ENCODE measurements around the gene ROR1.
A peak's percentile ranks its signal among the peaks of the same experiment; 100 is the strongest.

Gene ROR1

DNA sequence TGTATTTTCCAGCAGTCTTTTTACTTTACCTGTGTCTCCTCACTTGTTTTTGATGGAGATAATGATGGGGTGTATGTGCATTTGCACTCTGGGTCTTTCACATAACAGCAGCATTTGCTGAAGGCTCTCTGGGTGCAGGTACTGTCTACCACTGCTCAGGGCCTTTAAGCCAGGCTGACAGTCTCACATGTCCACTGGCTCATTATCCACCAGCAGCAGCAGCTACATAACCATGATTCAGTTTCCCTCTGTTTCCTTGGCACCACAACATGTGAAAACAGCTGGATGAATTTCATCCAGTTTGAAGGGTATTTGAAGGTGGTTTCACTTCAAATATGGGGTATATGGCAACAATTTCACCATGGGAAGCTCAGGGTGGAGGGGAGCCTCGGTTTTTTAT lies 41.2 kb upstream of the ROR1 start:
- DNase-seq (ENCODE audit: low read depth) = peak; percentile 75
- H3K4me3 ChIP-seq (ENCODE audit: control insufficient read depth, low read depth, low read length) = no peak overlapping the region
- TF ChIP-seq, protein P1, sequence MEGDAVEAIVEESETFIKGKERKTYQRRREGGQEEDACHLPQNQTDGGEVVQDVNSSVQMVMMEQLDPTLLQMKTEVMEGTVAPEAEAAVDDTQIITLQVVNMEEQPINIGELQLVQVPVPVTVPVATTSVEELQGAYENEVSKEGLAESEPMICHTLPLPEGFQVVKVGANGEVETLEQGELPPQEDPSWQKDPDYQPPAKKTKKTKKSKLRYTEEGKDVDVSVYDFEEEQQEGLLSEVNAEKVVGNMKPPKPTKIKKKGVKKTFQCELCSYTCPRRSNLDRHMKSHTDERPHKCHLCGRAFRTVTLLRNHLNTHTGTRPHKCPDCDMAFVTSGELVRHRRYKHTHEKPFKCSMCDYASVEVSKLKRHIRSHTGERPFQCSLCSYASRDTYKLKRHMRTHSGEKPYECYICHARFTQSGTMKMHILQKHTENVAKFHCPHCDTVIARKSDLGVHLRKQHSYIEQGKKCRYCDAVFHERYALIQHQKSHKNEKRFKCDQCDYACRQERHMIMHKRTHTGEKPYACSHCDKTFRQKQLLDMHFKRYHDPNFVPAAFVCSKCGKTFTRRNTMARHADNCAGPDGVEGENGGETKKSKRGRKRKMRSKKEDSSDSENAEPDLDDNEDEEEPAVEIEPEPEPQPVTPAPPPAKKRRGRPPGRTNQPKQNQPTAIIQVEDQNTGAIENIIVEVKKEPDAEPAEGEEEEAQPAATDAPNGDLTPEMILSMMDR (conservative IDR thresholded peaks at IDR 0.05; ENCODE audit: control insufficient read depth, insufficient read depth, low read depth, low read length) = no peak

DNA sequence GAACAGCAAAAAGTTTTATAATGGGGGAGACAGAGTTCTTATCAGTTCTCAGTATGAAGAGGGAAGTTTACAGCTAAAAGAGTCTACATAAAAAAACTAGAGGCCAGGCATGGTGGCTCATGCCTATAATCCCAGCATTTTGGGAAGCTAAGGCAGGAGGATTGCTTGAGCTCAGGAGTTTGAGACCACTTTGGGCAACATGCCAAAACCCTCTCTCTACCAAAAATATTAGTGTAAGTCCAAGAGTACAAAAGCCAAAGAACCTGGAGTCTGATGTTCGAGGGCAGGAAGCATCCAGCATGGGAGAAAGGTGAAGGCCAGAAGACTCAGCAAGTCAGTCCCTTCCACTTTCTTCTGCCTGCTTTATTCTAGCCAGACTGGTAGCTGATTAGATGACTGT lies 35.0 kb upstream of the ROR1 start:
- TF ChIP-seq, protein P1 (conservative IDR thresholded peaks at IDR 0.05; ENCODE audit: control insufficient read depth, insufficient read depth, low read depth, low read length) = no peak
- no peak overlapping the region for H3K4me3 ChIP-seq (ENCODE audit: control insufficient read depth, low read depth, low read length)
- DNase-seq (ENCODE audit: low read depth) = no peak

DNA sequence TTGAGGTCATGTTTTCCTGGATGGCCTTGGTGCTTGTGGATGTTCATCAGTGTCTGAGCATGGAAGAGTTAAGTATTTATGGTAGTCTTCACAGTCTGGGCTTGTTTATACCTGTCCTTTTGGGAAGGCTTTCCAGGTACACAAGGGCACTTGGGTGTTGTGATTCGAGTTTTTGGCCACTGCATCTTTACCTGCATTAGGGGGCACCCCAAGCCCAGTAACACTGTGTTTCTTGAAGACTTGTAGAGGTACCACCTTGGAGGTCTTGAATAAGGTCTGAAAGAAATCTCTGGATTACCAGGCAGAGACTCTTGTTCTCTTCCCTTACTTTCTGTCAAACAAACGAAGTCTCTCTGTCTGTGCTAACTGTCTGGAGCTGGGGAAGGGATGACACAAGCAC lies 34.4 kb upstream of the ROR1 start:
- DNase-seq (ENCODE audit: low read depth) = no peak
- H3K4me3 ChIP-seq (ENCODE audit: control insufficient read depth, low read depth, low read length) = no peak overlapping the region
- TF ChIP-seq, protein P1 (conservative IDR thresholded peaks at IDR 0.05; ENCODE audit: control insufficient read depth, insufficient read depth, low read depth, low read length) = no peak

DNA sequence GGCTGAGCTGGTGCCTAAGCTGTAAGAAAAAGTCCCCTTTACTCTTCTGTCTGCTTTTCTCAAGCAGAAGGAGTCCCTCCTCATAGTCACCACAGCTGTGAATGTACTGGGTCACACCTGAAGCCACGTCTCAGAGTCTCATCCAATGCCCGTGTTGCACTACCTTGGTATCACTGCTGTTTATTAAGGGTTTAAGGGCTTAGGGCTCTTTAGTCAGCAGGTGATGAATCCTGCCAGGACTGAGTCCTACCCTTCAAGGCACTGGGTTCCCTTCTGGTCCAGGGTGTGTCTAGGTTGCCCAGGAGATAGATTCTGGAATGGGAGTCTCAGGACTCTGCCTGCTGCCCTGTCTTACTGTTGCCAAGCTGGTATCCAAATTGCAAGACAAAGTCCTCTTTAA lies 33.4 kb upstream of the ROR1 start:
- TF ChIP-seq, protein P1 (conservative IDR thresholded peaks at IDR 0.05; ENCODE audit: control insufficient read depth, insufficient read depth, low read depth, low read length) = no peak
- no peak overlapping the region for H3K4me3 ChIP-seq (ENCODE audit: control insufficient read depth, low read depth, low read length)
- no peak for DNase-seq (ENCODE audit: low read depth)

DNA sequence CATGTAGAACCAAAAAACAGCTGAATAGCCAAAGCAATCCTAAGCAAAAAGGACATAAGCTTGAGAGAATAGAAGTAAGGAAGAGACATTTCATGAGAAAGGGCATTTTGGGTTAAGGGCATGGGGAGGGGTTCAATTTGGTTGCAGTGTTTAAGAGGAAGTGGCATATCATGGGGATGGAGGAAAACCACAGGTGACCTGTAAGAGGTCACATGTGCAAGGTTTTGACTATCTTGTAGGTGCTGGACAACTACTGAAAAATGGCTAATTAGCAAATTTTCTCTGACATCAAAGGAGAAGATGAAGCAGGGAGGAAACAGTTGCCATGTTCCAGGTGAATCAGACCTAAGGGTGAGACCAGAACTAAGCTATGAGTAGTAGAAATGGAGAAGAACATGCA lies 31.3 kb upstream of the ROR1 start:
- TF ChIP-seq, protein P1 (conservative IDR thresholded peaks at IDR 0.05; ENCODE audit: control insufficient read depth, insufficient read depth, low read depth, low read length) = no peak
- no peak for DNase-seq (ENCODE audit: low read depth)
- no peak overlapping the region for H3K4me3 ChIP-seq (ENCODE audit: control insufficient read depth, low read depth, low read length)

DNA sequence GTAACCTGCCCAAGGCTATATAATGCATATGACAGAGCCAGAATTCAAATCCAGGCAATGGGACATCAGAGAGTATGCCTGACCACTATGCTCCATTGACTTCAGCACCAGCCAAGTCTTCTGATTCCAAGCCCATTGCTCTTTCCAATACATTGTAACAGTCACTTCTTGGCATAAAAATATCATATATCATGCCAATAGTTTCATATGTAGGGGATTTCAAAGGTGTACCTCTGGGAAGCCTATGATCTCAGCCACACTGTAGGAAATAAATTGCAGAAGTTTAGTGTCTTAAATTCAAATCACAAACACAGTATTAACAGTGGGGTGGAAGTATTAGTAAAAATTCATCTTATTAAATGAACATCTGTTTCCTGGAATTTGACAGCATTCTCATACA lies 30.0 kb upstream of the ROR1 start:
- H3K4me3 ChIP-seq (ENCODE audit: control insufficient read depth, low read depth, low read length) = no peak overlapping the region
- TF ChIP-seq, protein P1 (conservative IDR thresholded peaks at IDR 0.05; ENCODE audit: control insufficient read depth, insufficient read depth, low read depth, low read length) = no peak
- no peak for DNase-seq (ENCODE audit: low read depth)
